Measurements from ENCODE around the gene MFSD12. TPM values are rescaled to one million over a fixed set of nuclear protein-coding genes. Genes with fewer than 3 reads are reported as not detected.

Gene MFSD12
- total RNA-seq, 1 donor from 2014 or later: 154 TPM

DNA sequence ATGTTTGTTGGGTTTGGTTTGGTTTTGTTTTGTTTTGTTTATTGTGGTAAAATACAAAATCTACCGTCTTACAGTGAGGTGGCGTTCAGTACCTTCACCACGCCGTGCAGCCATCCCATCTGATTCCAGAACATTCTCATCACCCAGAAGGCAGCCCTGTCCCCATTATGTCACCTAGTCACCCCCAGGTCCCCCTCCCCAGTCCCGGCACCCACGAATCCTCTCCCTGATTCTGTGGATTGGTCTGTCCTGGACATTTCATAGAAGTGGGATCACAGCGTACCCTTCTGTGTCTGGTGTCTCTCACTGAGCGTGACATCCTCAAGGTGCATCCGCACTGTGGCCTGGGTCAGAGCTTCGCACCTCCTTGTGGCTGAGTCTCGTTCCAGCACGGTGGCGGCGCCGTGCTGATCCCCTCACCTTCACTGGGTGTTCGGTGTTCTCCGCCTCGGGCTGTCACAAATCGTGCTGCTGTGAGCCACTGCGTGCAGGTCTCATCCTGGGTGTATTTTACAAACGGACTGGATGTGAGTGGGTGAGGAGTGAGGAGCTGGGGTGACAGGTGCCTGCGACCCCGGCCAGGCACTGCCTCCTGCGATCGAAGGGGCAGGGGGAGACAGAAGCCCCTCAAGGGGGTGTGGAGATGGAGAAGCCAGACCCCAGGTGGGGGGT lies 19.0 kb downstream of the MFSD12 start:
- Histone ChIP-seq H3K27me3 (ENCODE audit: control insufficient read depth, insufficient read depth, low read length) (no peaks in the 10 kb centered on the region), H3K36me3 (ENCODE audit: control insufficient read depth, insufficient read depth, low read length) (peaks cover 2% of the 10 kb centered on the region)

DNA sequence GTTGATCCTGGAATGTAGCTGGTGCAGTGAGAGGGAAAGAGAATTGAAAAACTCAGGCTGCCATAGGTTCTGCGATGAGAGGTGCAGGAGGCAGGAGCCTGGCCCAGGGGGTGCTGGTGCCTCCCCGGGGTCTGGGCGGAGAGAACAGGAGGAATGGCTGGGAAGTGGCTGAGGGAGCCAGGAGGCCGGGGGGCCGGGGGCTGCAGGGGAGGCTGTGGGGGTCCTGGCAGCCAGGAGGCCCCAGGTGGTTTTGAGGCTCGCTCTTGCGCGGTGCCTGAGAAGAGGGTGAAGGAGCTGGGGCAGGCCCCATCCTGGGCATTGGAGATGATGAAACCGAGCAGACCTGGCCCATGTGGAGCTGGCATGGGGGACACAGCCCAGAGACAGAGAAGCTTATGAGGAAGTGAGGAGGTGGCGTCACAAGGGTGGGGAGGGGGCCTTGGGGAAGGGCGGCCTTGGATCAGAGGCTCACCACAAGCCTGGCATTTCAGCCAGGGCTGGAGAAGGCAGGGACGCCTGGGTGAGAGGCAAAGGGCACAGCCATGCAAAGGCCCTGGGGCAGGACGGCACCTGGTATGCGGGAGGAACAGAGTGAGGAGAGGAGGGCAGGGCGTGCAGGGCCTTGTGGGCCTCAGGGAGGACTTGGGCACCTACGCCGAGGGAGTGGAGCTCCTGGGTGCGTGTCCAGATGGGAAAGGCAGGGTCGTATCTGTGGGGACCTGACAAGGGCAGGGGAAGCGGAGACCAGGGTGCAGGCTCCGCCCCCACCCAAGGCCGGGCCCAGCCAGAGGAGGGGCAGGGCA lies 19.7 kb downstream of the MFSD12 start:
- Histone ChIP-seq H3K27me3 (ENCODE audit: control insufficient read depth, insufficient read depth, low read length) (no peaks in the 10 kb centered on the region), H3K36me3 (ENCODE audit: control insufficient read depth, insufficient read depth, low read length) (peaks cover 2% of the 10 kb centered on the region)

More for the DNA sequence above, 19.0 kb downstream of the MFSD12 start:
- no peak for DNase-seq (ENCODE audit: low read depth)
- TF ChIP-seq, protein P1, sequence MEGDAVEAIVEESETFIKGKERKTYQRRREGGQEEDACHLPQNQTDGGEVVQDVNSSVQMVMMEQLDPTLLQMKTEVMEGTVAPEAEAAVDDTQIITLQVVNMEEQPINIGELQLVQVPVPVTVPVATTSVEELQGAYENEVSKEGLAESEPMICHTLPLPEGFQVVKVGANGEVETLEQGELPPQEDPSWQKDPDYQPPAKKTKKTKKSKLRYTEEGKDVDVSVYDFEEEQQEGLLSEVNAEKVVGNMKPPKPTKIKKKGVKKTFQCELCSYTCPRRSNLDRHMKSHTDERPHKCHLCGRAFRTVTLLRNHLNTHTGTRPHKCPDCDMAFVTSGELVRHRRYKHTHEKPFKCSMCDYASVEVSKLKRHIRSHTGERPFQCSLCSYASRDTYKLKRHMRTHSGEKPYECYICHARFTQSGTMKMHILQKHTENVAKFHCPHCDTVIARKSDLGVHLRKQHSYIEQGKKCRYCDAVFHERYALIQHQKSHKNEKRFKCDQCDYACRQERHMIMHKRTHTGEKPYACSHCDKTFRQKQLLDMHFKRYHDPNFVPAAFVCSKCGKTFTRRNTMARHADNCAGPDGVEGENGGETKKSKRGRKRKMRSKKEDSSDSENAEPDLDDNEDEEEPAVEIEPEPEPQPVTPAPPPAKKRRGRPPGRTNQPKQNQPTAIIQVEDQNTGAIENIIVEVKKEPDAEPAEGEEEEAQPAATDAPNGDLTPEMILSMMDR (IDR thresholded peaks at IDR 0.05; ENCODE audit: insufficient read depth, low read length, poor library complexity, severe bottlenecking): no peak
- H3K4me3 ChIP-seq (ENCODE audit: low read depth, low read length): no peak overlapping the region

DNA sequence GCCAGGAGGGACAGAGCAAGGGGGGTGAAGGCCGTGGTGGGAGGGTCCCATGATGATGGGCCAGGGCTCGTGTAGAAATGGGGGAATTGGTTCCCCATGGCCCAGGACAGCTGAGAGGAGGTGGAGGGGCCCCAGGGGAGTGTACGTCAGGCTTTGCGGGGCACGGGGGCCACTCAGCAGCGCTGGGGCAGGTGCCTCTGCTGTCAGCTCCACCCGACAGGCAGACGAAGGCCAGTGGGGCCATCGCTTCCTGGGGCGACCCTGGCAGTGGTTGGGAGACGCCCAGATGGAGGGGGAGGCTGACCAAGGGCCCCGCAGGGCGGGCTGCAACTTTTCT lies 20.3 kb downstream of the MFSD12 start:
- no peak for DNase-seq (ENCODE audit: low read depth)
- no peak overlapping the region for H3K4me3 ChIP-seq (ENCODE audit: low read depth, low read length)
- TF ChIP-seq, protein P1 (IDR thresholded peaks at IDR 0.05; ENCODE audit: insufficient read depth, low read length, poor library complexity, severe bottlenecking): no peak
- H3K36me3 ChIP-seq (ENCODE audit: control insufficient read depth, insufficient read depth, low read length): peaks cover 3% of the 10 kb centered on the region
- no peaks in the 10 kb centered on the region for H3K27me3 ChIP-seq (ENCODE audit: control insufficient read depth, insufficient read depth, low read length)

More for the DNA sequence above, 19.7 kb downstream of the MFSD12 start:
- TF ChIP-seq, protein P1 (IDR thresholded peaks at IDR 0.05; ENCODE audit: insufficient read depth, low read length, poor library complexity, severe bottlenecking): no peak
- DNase-seq (ENCODE audit: low read depth): no peak
- no peak overlapping the region for H3K4me3 ChIP-seq (ENCODE audit: low read depth, low read length)

DNA sequence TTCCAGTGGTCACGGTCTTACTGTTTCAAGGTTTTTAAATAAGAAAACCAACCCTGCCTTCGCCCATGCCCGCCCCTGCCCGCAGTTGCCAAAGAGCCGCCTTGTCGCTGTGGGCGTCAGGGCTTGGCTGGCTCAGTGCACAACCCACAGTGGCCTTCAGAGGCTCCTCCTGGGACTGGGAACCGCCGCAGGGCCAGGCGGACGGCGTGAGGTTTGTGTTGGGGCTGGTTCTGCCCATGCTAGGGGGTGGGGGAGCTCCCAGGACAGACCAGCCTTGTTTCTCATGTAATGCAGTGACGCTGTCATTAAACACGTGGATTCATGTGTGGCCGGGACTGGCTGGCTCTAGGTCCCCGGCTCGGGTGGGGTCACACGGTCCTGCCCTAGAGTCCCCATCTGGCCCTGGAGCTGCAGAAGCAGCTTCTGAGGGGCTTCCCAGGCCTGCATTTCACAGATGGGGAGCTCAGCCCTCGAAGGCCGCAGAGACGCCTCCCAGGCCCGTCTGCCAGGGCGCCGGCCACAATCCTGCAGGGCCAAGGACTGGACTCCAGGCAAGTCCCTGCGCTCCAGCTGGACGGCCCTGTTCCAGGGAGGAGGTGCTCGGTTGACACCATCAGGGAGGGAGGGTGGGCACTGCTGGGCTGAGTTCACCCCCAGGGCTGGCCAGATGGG lies 20.8 kb downstream of the MFSD12 start:
- TF ChIP-seq, protein P1 (IDR thresholded peaks at IDR 0.05; ENCODE audit: insufficient read depth, low read length, poor library complexity, severe bottlenecking): no peak
- DNase-seq (ENCODE audit: low read depth): no peak
- Histone ChIP-seq H3K27me3 (ENCODE audit: control insufficient read depth, insufficient read depth, low read length) (no peaks in the 10 kb centered on the region), H3K36me3 (ENCODE audit: control insufficient read depth, insufficient read depth, low read length) (peaks cover 3% of the 10 kb centered on the region), H3K4me3 (ENCODE audit: low read depth, low read length) (no peak overlapping the region)

DNA sequence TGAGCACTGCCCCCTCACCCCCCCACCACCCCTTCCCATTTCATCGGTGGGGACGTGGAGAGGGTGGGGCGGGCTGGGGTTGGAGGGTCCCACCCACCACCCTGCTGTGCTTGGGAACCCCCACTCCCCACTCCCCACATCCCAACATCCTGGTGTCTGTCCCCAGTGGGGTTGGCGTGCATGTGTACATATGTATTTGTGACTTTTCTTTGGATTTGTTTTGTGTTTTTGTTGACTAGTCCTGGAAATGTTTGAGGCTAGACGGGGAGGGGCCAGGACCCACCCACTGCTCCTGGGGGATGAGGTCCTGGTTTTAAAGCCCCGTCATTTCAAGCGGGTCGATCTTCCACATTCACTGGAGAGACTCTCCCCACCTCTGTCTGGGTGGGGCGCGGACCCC lies 21.4 kb downstream of the MFSD12 start:
- H3K27me3 ChIP-seq (ENCODE audit: control insufficient read depth, insufficient read depth, low read length): no peaks in the 10 kb centered on the region
- TF ChIP-seq, protein P1 (IDR thresholded peaks at IDR 0.05; ENCODE audit: insufficient read depth, low read length, poor library complexity, severe bottlenecking): no peak
- DNase-seq (ENCODE audit: low read depth): no peak
- peaks cover 3% of the 10 kb centered on the region for H3K36me3 ChIP-seq (ENCODE audit: control insufficient read depth, insufficient read depth, low read length)
- no peak overlapping the region for H3K4me3 ChIP-seq (ENCODE audit: low read depth, low read length)

Data from kidney epithelial cell (primary cell).